Measurements from ENCODE around the gene PRKCA.
A peak's percentile ranks its signal among the peaks of the same experiment; 100 is the strongest.

Gene PRKCA

DNA sequence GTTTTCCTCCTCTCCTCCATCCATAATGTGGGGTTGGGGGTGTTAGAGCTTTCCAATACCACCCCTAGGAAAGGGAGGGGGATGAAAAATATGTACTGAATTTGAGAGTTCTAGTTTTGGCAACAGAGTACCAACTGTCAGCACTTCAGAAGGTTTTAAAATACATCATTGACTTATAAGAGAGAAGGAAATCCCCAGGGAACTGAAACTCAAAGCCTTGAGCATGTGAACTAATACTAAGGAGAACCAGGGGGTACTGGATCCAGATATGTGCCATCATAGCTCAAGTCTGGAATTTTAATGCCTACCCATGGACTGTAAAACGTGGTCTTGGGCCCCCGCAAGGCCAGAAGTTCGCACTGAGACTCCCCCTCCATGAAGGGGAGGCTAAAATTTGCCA lies 548.3 kb downstream of the PRKCA start:
- DNase-seq, result no peak

DNA sequence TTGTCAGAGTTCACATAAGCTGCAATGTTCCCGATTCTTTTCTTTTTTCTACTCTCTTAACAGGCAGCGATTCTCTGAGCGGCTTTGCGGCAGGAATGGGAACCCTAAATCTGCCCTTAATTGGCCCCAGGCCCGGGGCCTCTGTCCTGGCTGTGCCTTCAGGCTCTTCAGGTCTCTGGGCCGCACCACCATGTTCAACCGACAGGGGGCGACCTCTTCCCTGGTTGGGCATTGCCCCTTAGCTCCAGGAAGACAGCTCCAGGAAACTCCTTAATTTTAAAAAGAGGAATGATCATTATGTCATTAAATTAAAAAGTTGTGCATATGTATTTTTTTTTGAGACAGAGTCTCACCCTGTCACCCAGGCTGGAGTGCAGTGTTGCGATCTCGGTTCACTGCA lies 552.8 kb downstream of the PRKCA start:
- peak; percentile 3 for DNase-seq

DNA sequence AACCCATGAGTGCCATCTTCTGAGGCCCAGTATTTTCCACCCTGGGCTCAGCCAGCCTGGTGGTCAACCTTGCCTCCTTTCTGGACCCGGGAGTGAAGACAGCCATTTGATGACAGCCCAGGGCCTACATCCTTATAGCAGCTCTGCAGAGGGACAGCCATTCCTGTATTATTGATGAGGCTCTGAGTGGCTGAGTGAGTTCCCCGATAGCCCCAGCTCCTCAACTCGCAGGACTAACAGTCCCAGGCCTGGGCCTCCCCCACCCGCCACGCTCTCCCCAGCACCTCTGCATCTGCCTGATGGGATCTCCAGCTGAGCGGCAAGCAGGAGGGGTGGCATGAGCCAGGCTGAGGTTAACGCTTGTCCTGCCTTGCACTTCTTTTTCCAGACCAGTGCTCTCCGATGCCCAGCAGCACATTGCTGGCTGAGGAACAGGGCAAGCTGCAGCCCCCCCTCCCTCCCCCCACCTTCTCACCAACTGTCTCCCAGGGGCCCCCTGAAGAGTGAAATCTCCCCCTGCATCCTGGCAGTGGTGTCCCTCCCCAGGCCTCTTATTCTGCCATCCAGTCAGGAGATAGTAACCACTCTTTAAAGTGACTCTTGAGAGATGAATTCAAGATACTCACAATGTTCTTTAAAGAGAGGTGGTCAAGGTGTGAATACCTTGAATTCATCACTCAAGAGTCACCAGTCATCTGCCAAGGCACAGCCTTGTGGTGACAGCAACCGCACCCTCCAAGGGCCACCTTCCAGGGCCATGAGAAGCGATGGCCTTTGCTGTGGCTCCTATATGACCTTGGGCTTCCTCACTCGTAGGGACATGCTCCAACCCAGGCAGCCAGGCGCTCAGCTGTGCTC lies 556.0 kb downstream of the PRKCA start:
- DNase-seq, result no peak

DNA sequence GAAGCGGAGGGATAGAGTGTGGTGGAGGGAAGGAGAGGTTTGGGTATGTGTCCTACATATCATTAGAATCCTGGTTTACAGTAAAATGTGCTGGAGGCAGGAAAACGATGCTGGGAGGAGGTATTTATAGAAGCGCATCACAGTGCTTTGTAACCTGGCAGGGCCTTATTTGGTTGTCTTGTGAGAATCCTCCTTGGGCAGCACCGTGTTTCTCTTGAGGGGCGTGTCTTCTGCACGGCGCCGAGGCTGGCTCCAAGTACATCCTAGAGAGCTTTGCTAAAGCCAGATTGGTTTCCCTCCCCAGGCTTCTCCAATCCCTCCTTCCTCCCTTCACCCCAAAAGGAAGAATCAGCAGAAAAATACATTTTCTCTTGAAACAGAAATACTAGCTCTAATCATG lies 556.9 kb downstream of the PRKCA start:
- no peak for DNase-seq

DNA sequence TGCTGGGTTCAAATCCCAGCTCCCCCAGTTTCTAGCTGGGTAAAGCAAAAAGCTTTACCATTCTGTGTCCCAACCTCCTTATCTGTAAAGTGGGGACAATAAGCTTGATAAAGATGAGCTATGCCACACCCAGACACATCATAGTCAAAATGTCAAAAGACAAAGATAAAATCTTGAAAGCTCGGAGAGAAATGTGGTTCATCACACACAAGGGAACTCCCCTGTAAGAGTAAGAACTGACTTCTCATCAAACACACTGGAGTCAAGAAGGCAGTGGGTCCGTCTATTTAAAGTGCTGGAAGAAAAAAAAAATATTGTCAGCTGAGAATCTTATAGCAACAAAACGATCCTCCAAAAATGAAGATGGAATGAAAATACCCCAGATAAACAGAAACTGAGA lies 557.8 kb downstream of the PRKCA start:
- DNase-seq, result no peak

Measured in effector CD8-positive, alpha-beta T cell (primary cell).